HCT116 (cell line): ENCODE results near the gene SENP8. TPM values are rescaled to one million over a fixed set of nuclear protein-coding genes. Genes with fewer than 3 reads are reported as not detected.

Experiments
- ATAC-seq: fragments of 200-7000 bp; cut with Tn5 transposase; 2 replicates; pipeline ENCODE4 v1.9.1; 2020; ENCODE audit warnings: mild to moderate bottlenecking, moderate library complexity
- BruUV-seq: library from RNA; stranded (reverse); fragments of 400-500 nt; replicated peaks from 2 replicates; lab custom pipeline; 2021; lab: Mats Ljungman, UMichigan
- CTCF ChIA-PET: fragments of 300-600 bp; sonication (Branson Sonifier 250); formaldehyde crosslinking; loops from one replicate; lab custom pipeline; 2021; ENCODE audit warnings: antibody characterized with exemption; lab: Charles Lee
- POLR2A ChIA-PET: fragments of 300-600, 350-600 bp; sonication (Branson Sonifier 250); formaldehyde crosslinking; loops from one replicate; lab custom pipeline; 2021; ENCODE audit warnings: antibody characterized with exemption; lab: Charles Lee
- RAD21 ChIA-PET, 2 experiments: fragments of 300-600 bp; sonication (Branson Sonifier 250); formaldehyde crosslinking; loops; one replicate each; lab custom pipeline; 2023; ENCODE audit warnings: low total read pairs in 2 of 2; ENCODE audit not compliant: uncharacterized antibody in 2 of 2, unreplicated experiment in 2 of 2, low non-redundant PET in 1 of 2; lab: Charles Lee
- DNase-seq: peaks from one replicate; pipeline ENCODE4 v3.0.0-alpha.2; 2010; ENCODE audit warnings: low read depth, low spot score
- H2AFZ ChIP-seq: fragments of 200-600 bp; shearing (Covaris generic), sonication (generic); 2 replicates; pipeline ENCODE4 v1.6.1; 2017; ENCODE audit warnings: low read depth, mixed run types, mixed read lengths, antibody characterized with exemption, low read length; ENCODE audit not compliant: poor library complexity, severe bottlenecking
- H3K27ac ChIP-seq: 2 replicates; pipeline ENCODE4 v1.5.1; 2012; ENCODE audit warnings: low read depth, low read length
- H3K27me3 ChIP-seq: fragments of 200-600 bp; sonication (generic); 2 replicates; pipeline ENCODE4 v1.6.1; 2016; ENCODE audit warnings: mixed run types, low read length, mixed read lengths; ENCODE audit not compliant: insufficient read depth
- H3K36me3 ChIP-seq, 2 experiments: fragments of 200-500 bp in 1 of 2; fragments of 200-600 bp in 1 of 2; sonication (Bioruptor generic) in 1 of 2; sonication (generic) in 1 of 2; 2 replicates each; pipeline versions ENCODE4 v1.5.1 to v1.6.1; 2014 to 2016; ENCODE audit warnings: low read length in 2 of 2, inconsistent platforms in 1 of 2, mixed read lengths in 1 of 2, mixed run types in 1 of 2; ENCODE audit not compliant: insufficient read depth in 2 of 2, control insufficient read depth in 1 of 2
- H3K4me1 ChIP-seq, 2 experiments: fragments of 200-600 bp in 1 of 2; sonication (generic) in 1 of 2; 2 replicates each; pipeline versions ENCODE4 v1.5.1 to v1.6.1; 2012 to 2017; ENCODE audit warnings: low read length in 2 of 2, inconsistent platforms in 1 of 2, mild to moderate bottlenecking in 1 of 2, mixed read lengths in 1 of 2, mixed run types in 1 of 2, moderate library complexity in 1 of 2; ENCODE audit not compliant: insufficient read depth in 2 of 2, control insufficient read depth in 1 of 2
- H3K4me2 ChIP-seq: fragments of 200-600 bp; sonication (generic); 2 replicates; pipeline ENCODE4 v1.6.1; 2017; ENCODE audit warnings: mixed run types, low read length, mixed read lengths
- H3K4me3 ChIP-seq, 2 experiments: fragments of 200-600 bp in 1 of 2; sonication (generic) in 1 of 2; replicated peaks in 1 of 2; 2 replicates each; pipeline ENCODE4 v1.5.1; 2011 to 2016; ENCODE audit warnings: low read length in 2 of 2, control low read depth in 1 of 2, low read depth in 1 of 2, mild to moderate bottlenecking in 1 of 2, mixed read lengths in 1 of 2, mixed run types in 1 of 2
- H3K79me2 ChIP-seq: fragments of 200-600 bp; sonication (generic); 2 replicates; pipeline ENCODE4 v1.6.1; 2017; ENCODE audit warnings: mild to moderate bottlenecking, mixed run types, low read length, moderate library complexity, mixed read lengths; ENCODE audit not compliant: insufficient read depth
- H3K9ac ChIP-seq: fragments of 200-600 bp; sonication (generic); 2 replicates; pipeline ENCODE4 v1.6.1; 2016; ENCODE audit warnings: low read length, mixed read lengths
- H3K9me2 ChIP-seq: fragments of 200-600 bp; sonication (generic), shearing (Covaris generic); 2 replicates; pipeline ENCODE4 v1.6.1; 2017; ENCODE audit warnings: mixed run types, mild to moderate bottlenecking, moderate library complexity; ENCODE audit not compliant: insufficient read depth
- H3K9me3 ChIP-seq, 2 experiments: fragments of 200-500 bp in 1 of 2; fragments of 200-600 bp in 1 of 2; sonication (Bioruptor generic) in 1 of 2; sonication (generic) in 1 of 2; 2 replicates each; pipeline ENCODE4 v1.6.1; 2014 to 2017; ENCODE audit warnings: low read length in 2 of 2, mixed read lengths in 2 of 2, inconsistent platforms in 1 of 2, low read depth in 1 of 2, mild to moderate bottlenecking in 1 of 2, mixed run types in 1 of 2, moderate library complexity in 1 of 2; ENCODE audit not compliant: control insufficient read depth in 1 of 2, insufficient read depth in 1 of 2
- H4K20me1 ChIP-seq: fragments of 200-600 bp; sonication (generic), shearing (Covaris generic); 2 replicates; pipeline ENCODE4 v1.6.1; 2017; ENCODE audit warnings: mixed run types, mild to moderate bottlenecking, moderate library complexity; ENCODE audit not compliant: insufficient read depth
- EGR1 ChIP-seq: IDR thresholded peaks from 2 replicates; pipeline ENCODE4 v1.6.1; 2012; ENCODE audit warnings: low read depth
- ELF1 ChIP-seq: IDR thresholded peaks from 2 replicates; pipeline ENCODE4 v1.6.1; 2012; ENCODE audit warnings: low read depth, borderline replicate concordance
- EZH2 ChIP-seq: fragments of 200-600 bp; sonication (generic); IDR thresholded peaks from 2 replicates; pipeline ENCODE4 v1.6.1; 2017; ENCODE audit warnings: antibody characterized with exemption, mixed run types
- FOSL1 ChIP-seq: IDR thresholded peaks from 2 replicates; pipeline ENCODE4 v1.6.1; 2012; ENCODE audit warnings: low read depth
- JUND ChIP-seq: IDR thresholded peaks from 2 replicates; pipeline ENCODE4 v1.6.1; 2012
- RAD21 ChIP-seq: IDR thresholded peaks from 2 replicates; pipeline ENCODE4 v1.6.1; 2012; ENCODE audit warnings: low read depth, mild to moderate bottlenecking
- SRF ChIP-seq: IDR thresholded peaks from 2 replicates; pipeline ENCODE4 v1.6.1; 2012; ENCODE audit warnings: low read depth
- TCF7L2 ChIP-seq: IDR thresholded peaks from 2 replicates; pipeline ENCODE4 v1.7.0; 2011; ENCODE audit warnings: borderline replicate concordance, inconsistent platforms; ENCODE audit not compliant: insufficient read depth, insufficient read length; ENCODE audit errors: extremely low read depth
- YY1 ChIP-seq: IDR thresholded peaks from 2 replicates; pipeline ENCODE4 v1.6.1; 2011; ENCODE audit warnings: low read length, low read depth, moderate library complexity, mild to moderate bottlenecking; ENCODE audit not compliant: insufficient replicate concordance; ENCODE audit errors: extremely low read depth
- ZNF274 ChIP-seq: fragments of 200-500 bp; sonication (Bioruptor generic); IDR thresholded peaks from 2 replicates; pipeline ENCODE4 v1.6.1; 2014; ENCODE audit warnings: mild to moderate bottlenecking, low read depth, low read length, inconsistent platforms
- intact Hi-C: fragments of 100-400 bp; cut with micrococcal nuclease; formaldehyde crosslinking; loops from 2 replicates; pipeline ENCODE4 v1.10.0; 2022
- total RNA-seq: library from RNA; stranded (reverse); gene quantifications from one replicate; pipeline ENCODE4 v1.2.1, GENCODE V29; 2021; ENCODE audit not compliant: unreplicated experiment
- TF ChIP-seq, protein P1 (sequence below): IDR thresholded peaks from 2 replicates; pipeline ENCODE4 v1.6.1; 2011; ENCODE audit warnings: mild to moderate bottlenecking, low read length, moderate library complexity; ENCODE audit not compliant: insufficient replicate concordance; ENCODE audit errors: extremely low read depth

The SENP8 gene
- total RNA-seq, 1 experiment from 2014 or later, result 3.8 TPM

DNA sequence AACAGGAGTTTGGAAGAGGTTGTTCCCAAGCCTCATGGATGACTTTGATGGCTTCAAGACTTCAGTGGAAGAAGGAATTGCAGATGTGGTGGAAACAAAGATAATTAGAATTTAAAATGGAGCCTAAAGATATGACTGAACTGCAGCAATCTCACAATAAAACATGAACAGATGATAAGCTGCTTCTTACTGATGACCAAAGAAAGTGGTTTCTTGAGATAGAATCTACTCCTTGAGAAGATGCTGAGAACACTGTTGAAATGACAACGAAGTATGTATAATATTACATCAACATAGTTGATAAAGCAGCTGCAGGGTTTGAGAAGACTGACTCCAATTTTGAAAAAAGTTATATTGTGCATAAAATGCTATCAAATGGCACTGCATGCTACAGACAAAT, 21.4 kb upstream of the SENP8 start:
- POLR2A ChIA-PET, result no interaction called here
- no TSS peak for BruUV-seq
- Histone ChIP-seq H3K27me3 (no peaks in the 10 kb centered on the region), H3K9ac (no peak overlapping the region), H3K4me2 (no peak overlapping the region), H3K4me3 (no peak overlapping the region), H3K9me3 (no peaks in the 10 kb centered on the region), H3K79me2 (0 out of 2 replicates have a peak, but pooled peaks cover 2% of the 10 kb centered on the region), H2AFZ (no peak overlapping the region), H3K27ac (no peak overlapping the region), H3K4me1 (no peaks in the 10 kb centered on the region), H3K36me3 (no peaks in the 10 kb centered on the region), H3K9me2 (no peaks in the 10 kb centered on the region), H4K20me1 (peaks cover 2% of the 10 kb centered on the region; the same call in 1 of the 2 replicates)
- RAD21 ChIA-PET, result no interaction called here
- intact Hi-C loops, result no loop called here
- CTCF ChIA-PET, result no interaction called here
- TF ChIP-seq, protein P1, sequence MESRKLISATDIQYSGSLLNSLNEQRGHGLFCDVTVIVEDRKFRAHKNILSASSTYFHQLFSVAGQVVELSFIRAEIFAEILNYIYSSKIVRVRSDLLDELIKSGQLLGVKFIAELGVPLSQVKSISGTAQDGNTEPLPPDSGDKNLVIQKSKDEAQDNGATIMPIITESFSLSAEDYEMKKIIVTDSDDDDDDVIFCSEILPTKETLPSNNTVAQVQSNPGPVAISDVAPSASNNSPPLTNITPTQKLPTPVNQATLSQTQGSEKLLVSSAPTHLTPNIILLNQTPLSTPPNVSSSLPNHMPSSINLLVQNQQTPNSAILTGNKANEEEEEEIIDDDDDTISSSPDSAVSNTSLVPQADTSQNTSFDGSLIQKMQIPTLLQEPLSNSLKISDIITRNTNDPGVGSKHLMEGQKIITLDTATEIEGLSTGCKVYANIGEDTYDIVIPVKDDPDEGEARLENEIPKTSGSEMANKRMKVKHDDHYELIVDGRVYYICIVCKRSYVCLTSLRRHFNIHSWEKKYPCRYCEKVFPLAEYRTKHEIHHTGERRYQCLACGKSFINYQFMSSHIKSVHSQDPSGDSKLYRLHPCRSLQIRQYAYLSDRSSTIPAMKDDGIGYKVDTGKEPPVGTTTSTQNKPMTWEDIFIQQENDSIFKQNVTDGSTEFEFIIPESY, result no peak
- TF ChIP-seq EZH2 (no peak), TCF7L2 (no peak), EGR1 (no peak), RAD21 (no peak), FOSL1 (no peak), ELF1 (no peak), JUND (no peak), ZNF274 (no peak), SRF (no peak), YY1 (no peak)
- no peak for ATAC-seq
- no peak for DNase-seq
